Pancreas (tissue), 10 donors: ENCODE measurements around the gene ARL16. TPM values are rescaled to one million over a fixed set of nuclear protein-coding genes. Genes with fewer than 3 reads are reported as not detected.

Experiments
- ATAC-seq, 4 donors: fragments of 200-7000 bp; cut with Tn5 transposase; one replicate each; pipeline versions ENCODE4 v1.8.0 to v1.9.1; 2020; ENCODE audit warnings: mild to moderate bottlenecking in 4 of 4, moderate library complexity in 4 of 4
- DNase-seq, 6 donors: peaks; one replicate each; pipeline ENCODE4 v3.0.0-alpha.2; 2020
- FAIRE-seq: peaks from 2 replicates; lab custom pipeline; 2012; peaks lifted over from hg19 to GRCh38; lab: Jason Lieb, UNC
- H3K27ac ChIP-seq, 4 donors: fragments of 200-600 bp; sonication (generic); 1 replicate in 3 of 4; 2 replicates in 1 of 4; pipeline versions ENCODE4 v1.5.0 to v1.8.0; 2020
- H3K27me3 ChIP-seq, 4 donors: fragments of 200-600 bp; one replicate each; pipeline ENCODE4 v1.8.0; 2021
- H3K36me3 ChIP-seq, 3 donors: fragments of 200-600 bp; sonication (generic) in 1 of 3; one replicate each; pipeline versions ENCODE4 v1.5.0 to v1.8.0; 2020 to 2021
- H3K4me1 ChIP-seq, 3 donors: fragments of 200-600 bp; one replicate each; pipeline ENCODE4 v1.8.0; 2021
- H3K4me3 ChIP-seq, 4 donors: fragments of 200-600 bp; sonication (generic) in 2 of 4; one replicate each; pipeline versions ENCODE4 v1.5.0 to v1.8.0; 2020 to 2021
- H3K9me3 ChIP-seq, 4 donors: fragments of 200-600 bp; one replicate each; pipeline ENCODE4 v1.8.0; 2021
- WGBS, 2 donors: extraction: QIAGEN DNeasy Blood & Tissue Kit; methylation state at CpG; one replicate each; pipeline ENCODE4 v1.1.7; 2013; 5-methylcytosine and 5-hydroxymethylcytosine counted together
- intact Hi-C, 3 donors: fragments of 100-400 bp; cut with DNase I; formaldehyde crosslinking; loops; one replicate each; pipeline versions ENCODE4 v1.11.1 to v1.14.2; 2022
- polyA plus RNA-seq, 2 donors: library from polyadenylated mRNA; stranded (reverse); fragments of 200-250 nt; gene quantifications; one replicate each; pipeline ENCODE4 v1.2.3, GENCODE V29; 2013
- total RNA-seq, 6 donors: library from RNA; stranded (reverse); fragmentation: NEBNext Ultra II Directional in 4 of 6; extraction: Animal tissue kit (Norgen Biotek cat#: 25700) in 4 of 6; gene quantifications; one replicate each; pipeline versions ENCODE4 v1.2.1 to v1.2.4, GENCODE V29; 2021 to 2023
- TF ChIP-seq, protein P1 (sequence below), 4 donors: fragments of 200-600 bp; sonication (generic) in 3 of 4; IDR thresholded peaks; one replicate each; pipeline versions ENCODE4 v1.5.0 to v1.8.0; 2021; ENCODE audit warnings: antibody characterized with exemption in 4 of 4
- donor health status: healthy with polysubstance abuse.
- donor health status: DM: no; HTN: no; CAD: no; lungs with moderate emphysema.
- donor health status: DM: no; HTN: no; CAD: no.
- donor health status: control.
- donor health status: control.
- donor health status: Bipolar disorder and iron deficiency.
- donor health status: DM: yes; HTN: yes; CAD: no.
- donor health status: DM: no; HTN: no; CAD: no.
- donor health status: DM: no; HTN: no; CAD: no.
- donor health status: DM: yes; HTN: yes; CAD: no.

The ARL16 gene
- total and polyA plus RNA-seq, 8 donors = 10.5 to 119 (median 13.7) TPM

DNA sequence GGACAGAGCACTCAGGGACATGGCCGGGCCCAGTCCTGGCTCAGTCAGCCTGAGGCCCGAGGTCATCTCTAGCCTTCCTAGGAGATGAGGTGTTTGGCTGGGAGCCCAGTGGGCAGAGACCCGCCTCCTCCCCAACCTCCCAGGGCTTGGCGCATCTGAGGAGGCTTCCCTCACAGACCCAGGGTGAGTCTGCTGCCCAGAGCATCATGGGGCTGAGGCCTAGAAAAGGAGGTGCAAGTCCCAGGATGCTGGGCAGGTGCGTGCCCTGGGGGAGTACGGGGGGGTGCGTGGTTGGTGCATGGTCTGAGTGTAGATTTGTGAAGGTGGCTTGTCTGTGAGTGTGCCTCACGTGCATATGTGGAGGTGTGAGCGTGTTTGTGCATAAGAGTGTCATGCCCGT lies 31.9 kb downstream of the ARL16 start:
- H3K4me3 ChIP-seq = no peak overlapping the region
- no peak for FAIRE-seq
- no peaks in the 10 kb centered on the region for H3K4me1 ChIP-seq
- no peaks in the 10 kb centered on the region for H3K36me3 ChIP-seq
- peaks cover 0 to 12% (median 3%) of the 10 kb centered on the region in 4 donors for H3K27me3 ChIP-seq
- 61 to 66% methylated on average over 10 of the region's 10 CpGs for WGBS, 2 donors
- H3K27ac ChIP-seq = no peak overlapping the region
- peak in 2 of 6 donors; percentile 59 to 75 for DNase-seq
- H3K9me3 ChIP-seq = no peaks in the 10 kb centered on the region
- ATAC-seq = peak in 3 of 4 donors; percentile 54 to 67 (median 61)
- TF ChIP-seq, protein P1, sequence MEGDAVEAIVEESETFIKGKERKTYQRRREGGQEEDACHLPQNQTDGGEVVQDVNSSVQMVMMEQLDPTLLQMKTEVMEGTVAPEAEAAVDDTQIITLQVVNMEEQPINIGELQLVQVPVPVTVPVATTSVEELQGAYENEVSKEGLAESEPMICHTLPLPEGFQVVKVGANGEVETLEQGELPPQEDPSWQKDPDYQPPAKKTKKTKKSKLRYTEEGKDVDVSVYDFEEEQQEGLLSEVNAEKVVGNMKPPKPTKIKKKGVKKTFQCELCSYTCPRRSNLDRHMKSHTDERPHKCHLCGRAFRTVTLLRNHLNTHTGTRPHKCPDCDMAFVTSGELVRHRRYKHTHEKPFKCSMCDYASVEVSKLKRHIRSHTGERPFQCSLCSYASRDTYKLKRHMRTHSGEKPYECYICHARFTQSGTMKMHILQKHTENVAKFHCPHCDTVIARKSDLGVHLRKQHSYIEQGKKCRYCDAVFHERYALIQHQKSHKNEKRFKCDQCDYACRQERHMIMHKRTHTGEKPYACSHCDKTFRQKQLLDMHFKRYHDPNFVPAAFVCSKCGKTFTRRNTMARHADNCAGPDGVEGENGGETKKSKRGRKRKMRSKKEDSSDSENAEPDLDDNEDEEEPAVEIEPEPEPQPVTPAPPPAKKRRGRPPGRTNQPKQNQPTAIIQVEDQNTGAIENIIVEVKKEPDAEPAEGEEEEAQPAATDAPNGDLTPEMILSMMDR (IDR thresholded peaks at IDR 0.05) = no peak
- intact Hi-C loops = no loop called here

DNA sequence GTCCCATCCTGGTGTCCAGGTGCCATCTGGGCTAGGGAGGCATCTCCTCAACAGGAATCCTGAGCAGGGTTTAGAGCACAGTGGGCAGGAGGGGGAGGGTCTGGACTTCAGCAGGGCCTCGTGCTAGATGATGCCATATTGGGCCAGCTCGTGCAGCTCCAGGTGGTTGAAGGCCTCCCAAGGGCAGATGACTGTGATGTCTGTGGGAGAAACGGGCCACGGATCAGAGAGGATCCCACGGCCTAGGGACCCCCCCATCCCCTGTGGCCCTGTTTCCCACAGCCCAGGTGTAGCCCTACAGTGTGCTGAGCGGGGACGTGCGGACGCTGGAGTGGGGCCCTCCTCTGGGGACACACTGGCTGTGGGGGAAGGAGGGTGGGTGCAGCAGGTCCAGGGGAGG lies 32.6 kb downstream of the ARL16 start:
- intact Hi-C loops = no loop called here
- FAIRE-seq (no peak), ATAC-seq (no peak), DNase-seq (no peak)
- WGBS, 2 donors = 61 to 84% methylated on average over 9 of the region's 9 CpGs
- Histone ChIP-seq H3K27ac (no peak overlapping the region), H3K4me1 (no peaks in the 10 kb centered on the region), H3K4me3 (no peak overlapping the region), H3K9me3 (no peaks in the 10 kb centered on the region), H3K27me3 (peaks cover 0 to 12% (median 3%) of the 10 kb centered on the region in 4 donors), H3K36me3 (no peaks in the 10 kb centered on the region)
- TF ChIP-seq, protein P1 (IDR thresholded peaks at IDR 0.05) = no peak

DNA sequence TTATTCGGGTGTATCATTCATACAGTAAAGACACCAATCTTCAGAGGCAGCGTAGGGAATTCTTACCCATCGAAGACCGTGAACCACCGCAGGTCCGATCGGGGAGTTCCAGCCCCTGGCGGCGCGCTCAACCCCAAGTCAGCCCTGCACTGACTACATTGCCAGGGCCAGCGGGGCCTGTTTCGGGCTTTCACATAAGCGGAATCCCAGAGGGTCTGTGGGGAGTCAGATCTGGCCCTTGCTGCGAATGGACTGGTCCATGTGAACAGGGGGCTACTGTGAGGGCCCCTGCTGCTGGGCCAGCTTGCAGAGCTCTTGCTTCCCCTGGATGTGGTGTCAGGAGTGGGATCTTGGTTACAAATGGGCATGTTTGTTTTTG lies 34.9 kb downstream of the ARL16 start:
- Histone ChIP-seq H3K27me3 (peaks cover 0 to 12% (median 3%) of the 10 kb centered on the region in 4 donors), H3K4me1 (no peaks in the 10 kb centered on the region), H3K36me3 (no peaks in the 10 kb centered on the region), H3K9me3 (no peaks in the 10 kb centered on the region), H3K4me3 (no peak overlapping the region), H3K27ac (no peak overlapping the region)
- DNase-seq (no peak), FAIRE-seq (no peak), ATAC-seq (no peak)
- 54 to 61% methylated on average over 14 of the region's 14 CpGs for WGBS, 2 donors
- intact Hi-C loops = no loop called here
- TF ChIP-seq, protein P1 (IDR thresholded peaks at IDR 0.05) = no peak

DNA sequence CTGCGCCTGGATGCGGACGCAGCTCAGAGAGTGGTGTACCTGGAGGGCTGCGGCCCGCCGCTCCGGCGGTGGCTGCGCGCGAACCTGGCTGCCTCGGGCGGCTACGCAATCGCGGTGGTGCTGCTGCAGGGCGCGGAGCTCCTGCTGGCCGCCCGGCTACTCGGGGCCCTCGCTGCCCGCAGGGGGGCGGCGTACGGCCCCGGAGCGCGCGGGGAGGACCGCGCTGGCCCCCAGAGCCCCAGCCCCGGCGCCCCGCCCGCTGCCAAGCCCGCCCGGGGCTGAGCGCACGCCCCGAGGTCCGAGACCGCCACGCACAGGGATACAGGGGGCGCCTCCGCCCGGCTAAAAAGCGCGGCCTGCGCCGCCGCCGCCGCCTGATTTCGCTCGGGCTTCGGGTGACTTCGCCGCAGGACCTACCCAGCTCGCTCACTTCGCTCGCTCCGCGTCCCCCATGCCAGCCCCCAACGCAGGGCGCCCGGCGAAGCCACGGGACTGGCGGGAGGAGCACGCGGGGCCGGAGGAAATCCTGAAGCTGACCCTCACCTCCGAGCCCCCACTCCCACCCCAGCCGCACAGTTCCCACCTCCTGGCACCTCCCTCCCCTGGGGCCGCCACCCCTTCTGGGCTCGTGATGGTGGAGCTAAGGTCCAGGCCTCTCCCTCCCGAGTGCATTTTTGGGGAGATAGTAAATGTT lies 35.4 kb downstream of the ARL16 start:
- Histone ChIP-seq H3K4me1 (no peaks in the 10 kb centered on the region), H3K27me3 (peaks cover 0 to 12% (median 3%) of the 10 kb centered on the region in 4 donors), H3K4me3 (no peak overlapping the region), H3K36me3 (no peaks in the 10 kb centered on the region), H3K9me3 (no peaks in the 10 kb centered on the region), H3K27ac (no peak overlapping the region)
- TF ChIP-seq, protein P1 (IDR thresholded peaks at IDR 0.05) = no peak
- intact Hi-C loops = no loop called here
- DNase-seq = no peak
- peak in 2 of 4 donors; percentile 16 to 29 for ATAC-seq
- no peak for FAIRE-seq
- 6% methylated on average over 44 to 78 of the region's 78 CpGs for WGBS, 2 donors

DNA sequence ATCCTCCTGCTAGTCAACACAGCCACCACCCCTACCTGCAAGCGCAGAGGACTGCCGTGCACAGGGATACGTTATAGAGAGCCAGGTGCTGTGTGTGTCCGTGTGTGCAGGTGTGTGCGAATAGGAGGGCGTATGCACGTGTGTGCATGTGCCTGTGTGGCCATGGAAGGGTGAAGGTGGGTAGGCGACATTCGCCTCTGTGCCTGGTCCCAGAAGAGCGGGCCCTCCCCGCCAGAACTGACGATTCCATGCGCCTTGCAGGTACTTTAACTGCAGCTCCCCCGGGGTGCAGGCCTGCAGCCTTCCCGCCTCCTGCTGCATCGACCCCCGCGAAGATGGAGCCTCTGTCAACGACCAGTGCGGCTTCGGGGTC lies 36.0 kb downstream of the ARL16 start:
- 18 to 20% methylated on average over 21 of the region's 21 CpGs for WGBS, 2 donors
- intact Hi-C loops = no loop called here
- H3K27ac ChIP-seq = no peak overlapping the region
- H3K27me3 ChIP-seq = peaks cover 0 to 12% (median 3%) of the 10 kb centered on the region in 4 donors
- H3K36me3 ChIP-seq = no peaks in the 10 kb centered on the region
- H3K4me1 ChIP-seq = no peaks in the 10 kb centered on the region
- no peaks in the 10 kb centered on the region for H3K9me3 ChIP-seq
- FAIRE-seq (no peak), DNase-seq (no peak), ATAC-seq (peak in 1 of 4 donors; percentile 9)
- H3K4me3 ChIP-seq = no peak overlapping the region
- TF ChIP-seq, protein P1 (IDR thresholded peaks at IDR 0.05) = no peak
